Measurements from ENCODE around the gene ANXA2.

- TF ChIP-seq GATA2 (IDR thresholded peaks at IDR 0.05; ENCODE audit: low read depth, low read length) (no peak), GATA3 (IDR thresholded peaks at IDR 0.05; ENCODE audit: low read depth, low read length) (no peak)
These were observed 14.8 kb downstream of the ANXA2 start for GRCh38 chr15:60382773-60383674.
